GM12878 (cell line): ENCODE measurements around the gene ELAC1. TPM values are rescaled to one million over a fixed set of nuclear protein-coding genes. Genes with fewer than 3 reads are reported as not detected.

Experiments
- ATAC-seq: fragments of 200-7000 bp; cut with Tn5 transposase; 3 replicates; pipeline ENCODE4 v1.9.1; 2020; ENCODE audit warnings: mild to moderate bottlenecking, moderate library complexity
- BruUV-seq: library from RNA; stranded (reverse); fragments of 400-500 nt; replicated peaks from 2 replicates; lab custom pipeline; 2021; lab: Mats Ljungman, UMichigan
- CTCF ChIA-PET: fragments of 300-600 bp; sonication (Branson Sonifier 250); formaldehyde crosslinking; extraction: SDS; loops from one replicate; lab custom pipeline; 2021; ENCODE audit warnings: inconsistent platforms; lab: Yijun Ruan, JAX
- POLR2A ChIA-PET: fragments of 350-600 bp; formaldehyde crosslinking; extraction: SDS; loops from one replicate; lab custom pipeline; 2021; ENCODE audit warnings: inconsistent platforms; lab: Charles Lee
- RAD21 ChIA-PET: fragments of 300-600 bp; sonication (Branson Sonifier 250); formaldehyde crosslinking; loops from one replicate; lab custom pipeline; 2023; ENCODE audit warnings: antibody characterized with exemption; ENCODE audit not compliant: unreplicated experiment; lab: Charles Lee
- SMC1A ChIA-PET: fragments of 300-600 bp; sonication (Branson Sonifier 250); formaldehyde crosslinking; loops from one replicate; lab custom pipeline; 2023; ENCODE audit not compliant: unreplicated experiment, uncharacterized antibody; lab: Charles Lee
- DNase-seq: peaks from one replicate; pipeline ENCODE4 v3.0.0-alpha.2; 2011; ENCODE audit warnings: low read depth, low spot score
- FAIRE-seq: peaks from 3 replicates; lab custom pipeline; 2011; peaks lifted over from hg19 to GRCh38; lab: Jason Lieb, UNC
- H2AFZ ChIP-seq: 2 replicates; pipeline ENCODE4 v1.6.0; 2011; ENCODE audit warnings: low read depth, low read length, control low read depth; ENCODE audit not compliant: control insufficient read depth
- H3K27ac ChIP-seq: 2 replicates; pipeline ENCODE4 v1.5.1; 2011; ENCODE audit warnings: control low read depth; ENCODE audit not compliant: control insufficient read depth, insufficient read depth
- H3K27me3 ChIP-seq, 2 experiments: replicated peaks in 1 of 2; 2 replicates each; pipeline versions ENCODE4 v1.6.0 to v1.6.1; 2011; ENCODE audit warnings: low read length in 1 of 2; ENCODE audit not compliant: control insufficient read depth in 2 of 2, insufficient read depth in 2 of 2
- H3K36me3 ChIP-seq, 2 experiments: 2 replicates each; pipeline ENCODE4 v1.5.1; 2011; ENCODE audit warnings: low read length in 1 of 2; ENCODE audit not compliant: control insufficient read depth in 2 of 2, insufficient read depth in 2 of 2
- H3K4me1 ChIP-seq: 2 replicates; pipeline ENCODE4 v1.6.1; 2011; ENCODE audit warnings: mild to moderate bottlenecking, low read length, moderate library complexity, mixed read lengths; ENCODE audit not compliant: control insufficient read depth, insufficient read depth
- H3K4me2 ChIP-seq: 2 replicates; pipeline ENCODE4 v1.6.0; 2011; ENCODE audit warnings: control low read depth; ENCODE audit not compliant: control insufficient read depth, insufficient read depth
- H3K4me3 ChIP-seq: fragments of 200-600 bp; sonication (generic); 2 replicates; pipeline ENCODE4 v1.5.1; 2016
- H3K79me2 ChIP-seq: 2 replicates; pipeline ENCODE4 v1.6.0; 2011; ENCODE audit warnings: low read length; ENCODE audit not compliant: control insufficient read depth, insufficient read depth
- H3K9ac ChIP-seq: 2 replicates; pipeline ENCODE4 v1.8.0; 2011; ENCODE audit warnings: low read length, control low read depth, mixed read lengths; ENCODE audit not compliant: control insufficient read depth, insufficient read depth
- H3K9me3 ChIP-seq: replicated peaks from 3 replicates; pipeline ENCODE4 v1.5.1; 2011; ENCODE audit warnings: mild to moderate bottlenecking, low read length; ENCODE audit not compliant: control insufficient read depth, insufficient read depth
- H4K20me1 ChIP-seq: 2 replicates; pipeline ENCODE4 v1.6.0; 2011; ENCODE audit not compliant: control insufficient read depth, insufficient read depth
- CEBPZ ChIP-seq: fragments of 150-350 bp; IDR thresholded peaks from 2 replicates; pipeline ENCODE4 v1.6.1; 2016; ENCODE audit warnings: low read depth, low read length
- HDAC6 ChIP-seq: fragments of 200-600 bp; sonication (generic); IDR thresholded peaks from one replicate; pipeline ENCODE4 v1.8.0; 2017; ENCODE audit warnings: antibody characterized with exemption; ENCODE audit not compliant: unreplicated experiment
- JUNB ChIP-seq: IDR thresholded peaks from 2 replicates; pipeline ENCODE4 v1.6.1; 2016; ENCODE audit warnings: antibody characterized with exemption, mild to moderate bottlenecking
- KAT2A ChIP-seq: conservative IDR thresholded peaks from 2 replicates; pipeline ENCODE4 v1.6.1; 2011; ENCODE audit warnings: low read depth, low read length; ENCODE audit not compliant: control insufficient read depth
- NBN ChIP-seq: fragments of 450-650 bp; IDR thresholded peaks from 2 replicates; pipeline ENCODE4 v1.6.1; 2016
- NR2C1 ChIP-seq: fragments of 450-650 bp; IDR thresholded peaks from 2 replicates; pipeline ENCODE4 v1.6.1; 2017; ENCODE audit warnings: antibody characterized with exemption, mild to moderate bottlenecking, moderate library complexity
- TAF1 ChIP-seq: IDR thresholded peaks from 2 replicates; pipeline ENCODE4 v1.6.1; 2011; ENCODE audit warnings: mild to moderate bottlenecking, low read depth, low read length, borderline replicate concordance
- ZNF384 ChIP-seq: IDR thresholded peaks from 2 replicates; pipeline ENCODE4 v1.6.1; 2012; ENCODE audit warnings: low read depth, mild to moderate bottlenecking, low read length, improper control_type of control experiment, borderline replicate concordance
- ZZZ3 ChIP-seq: IDR thresholded peaks from 2 replicates; pipeline ENCODE4 v1.6.1; 2011; ENCODE audit warnings: low read depth; ENCODE audit not compliant: control insufficient read depth, insufficient read length
- WGBS: methylation state at CpG from one replicate; pipeline ENCODE4 v1.1.6; 2016; ENCODE audit warnings: low lambda C conversion rate; ENCODE audit not compliant: insufficient replicate concordance, insufficient coverage; ENCODE audit errors: missing lambda C conversion rate; 5-methylcytosine and 5-hydroxymethylcytosine counted together
- in situ Hi-C: fragments of 300-500 bp; cut with MboI; formaldehyde crosslinking; loops from 9 replicates; pipeline ENCODE4 v1.14.3; 2018; ENCODE audit warnings: mixed read lengths
- intact Hi-C: fragments of 100-400 bp; cut with micrococcal nuclease; formaldehyde crosslinking; loops from one replicate; pipeline ENCODE4 v1.14.2; 2022; ENCODE audit not compliant: unreplicated experiment
- polyA plus RNA-seq, 11 experiments: library from polyadenylated mRNA; depleted of rRNA in 4 of 11; unstranded in 6 of 11; stranded (reverse) in 5 of 11; fragments of >200 nt; fragmentation: Nextera tagmentation in 4 of 11; fragmentation: Illumina TruSeq in 1 of 11; extraction: Ambion mirVana in 4 of 11; extraction: Trizol in 1 of 11; gene quantifications; 1 replicate in 1 of 11; 2 replicates in 10 of 11; pipeline versions ENCODE4 v1.2.1 to v1.2.3, GENCODE V29; 2011 to 2016; ENCODE audit warnings: inconsistent platforms in 2 of 11, missing spikeins in 2 of 11, low read depth in 1 of 11
- total RNA-seq, 4 experiments: library from RNA; depleted of rRNA in 3 of 4; stranded (reverse); fragments of >200 nt in 3 of 4; fragmentation: Illumina TruSeq in 1 of 4; extraction: Trizol in 1 of 4; gene quantifications; 2 replicates each; pipeline versions ENCODE4 v1.2.1 to v1.2.3, GENCODE V29; 2013 to 2021

ELAC1 gene
- total and polyA plus RNA-seq, 10 of the 15 experiments (the other 5 are each of a cell fraction or from before 2014, with no cell fraction given): 4.9 to 23.0 (median 9.8) TPM

GRCh38 chr18:50982086-50982801, 14.4 kb downstream of the ELAC1 start:
- no peaks in the 10 kb centered on the region for H3K79me2 ChIP-seq
- 95% methylated on average over 8 of the region's 8 CpGs for WGBS
- BruUV-seq: no TSS peak
- peaks cover 4% of the 10 kb centered on the region; the same call in 2 of the 3 replicates for H3K9me3 ChIP-seq
- no peak for TF ChIP-seq ZNF384
- TF ChIP-seq ZZZ3: no peak
- TF ChIP-seq JUNB: no peak
- no peak for TF ChIP-seq HDAC6
- TF ChIP-seq NBN: no peak
- TF ChIP-seq NR2C1: no peak
- TF ChIP-seq KAT2A: no peak
- TF ChIP-seq CEBPZ: no peak
- no peak for TF ChIP-seq TAF1
- H3K27ac ChIP-seq: no peak overlapping the region
- no peak for DNase-seq
- in situ Hi-C loops: no loop called here
- no peak overlapping the region for H3K4me3 ChIP-seq
- ATAC-seq: no peak
- H3K4me2 ChIP-seq: no peak overlapping the region
- intact Hi-C loops: no loop called here
- H3K27me3 ChIP-seq: no peaks in the 10 kb centered on the region
- peaks cover 0 to 3% of the 10 kb centered on the region in 2 experiments; a peak in 1 of 4 replicates for H3K36me3 ChIP-seq
- no peaks in the 10 kb centered on the region for H3K4me1 ChIP-seq
- POLR2A ChIA-PET: no interaction called here
- no peak overlapping the region for H3K9ac ChIP-seq
- SMC1A ChIA-PET: no interaction called here
- no peak for FAIRE-seq
- CTCF ChIA-PET: no interaction called here
- 0 out of 2 replicates have a peak, but pooled peaks cover 2% of the 10 kb centered on the region for H4K20me1 ChIP-seq
- no peak overlapping the region for H2AFZ ChIP-seq
- RAD21 ChIA-PET: interaction anchor here (0.7 kb wide), 1 partner anchor 116 kb away, joined by 5 read pairs; no protein-coding TSS in a partner anchor
